Transverse colon (tissue), 4 donors: ENCODE data around the gene GPR89B. TPM values are rescaled to one million over a fixed set of nuclear protein-coding genes. Genes with fewer than 3 reads are reported as not detected.
"Not testable (repeated sequence)": the region's sequence is repeated elsewhere in the genome, so short reads cannot be mapped to it uniquely, and the experiment has no call there.

Source experiments
- DNase-seq: peaks from one replicate; pipeline ENCODE4 v3.0.0-alpha.2; 2019
- H3K27ac ChIP-seq, 4 donors: fragments of 200-600 bp; sonication (generic); 2 replicates each; pipeline ENCODE4 v1.5.1; 2016 to 2018; ENCODE audit warnings: inconsistent platforms in 4 of 4
- H3K27me3 ChIP-seq: fragments of 200-600 bp; sonication (generic); 2 replicates; pipeline ENCODE4 v1.5.1; 2017; ENCODE audit warnings: inconsistent platforms
- H3K36me3 ChIP-seq, 4 donors: fragments of 200-600 bp; sonication (generic); 2 replicates each; pipeline ENCODE4 v1.5.1; 2017 to 2019; ENCODE audit warnings: inconsistent platforms in 4 of 4
- H3K4me1 ChIP-seq, 4 donors: fragments of 200-600 bp; sonication (generic); 2 replicates each; pipeline ENCODE4 v1.5.1; 2017 to 2020; ENCODE audit warnings: inconsistent platforms in 4 of 4
- H3K4me3 ChIP-seq, 4 donors: fragments of 200-600 bp; sonication (generic); 1 replicate in 1 of 4; 2 replicates in 3 of 4; pipeline versions ENCODE4 v1.5.1 to v1.6.1; 2017 to 2019; ENCODE audit warnings: inconsistent platforms in 4 of 4
- H3K9me3 ChIP-seq, 2 donors: fragments of 200-600 bp; sonication (generic); 2 replicates each; pipeline ENCODE4 v1.5.1; 2017 to 2019; ENCODE audit warnings: inconsistent platforms in 2 of 2
- CTCF ChIP-seq, 5 experiments: fragments of 200-600 bp in 3 of 5; fragments of 450-650 bp in 2 of 5; sonication (generic) in 3 of 5; IDR thresholded peaks; 1 replicate in 2 of 5; 2 replicates in 3 of 5; pipeline ENCODE4 v1.5.1; 2016 to 2017; ENCODE audit warnings: antibody characterized with exemption in 5 of 5, inconsistent platforms in 3 of 5, mild to moderate bottlenecking in 2 of 5, moderate library complexity in 1 of 5
- EP300 ChIP-seq: sonication (generic); formaldehyde crosslinking; IDR thresholded peaks from one replicate; pipeline ENCODE4 v1.6.1; 2017; ENCODE audit warnings: antibody characterized with exemption, low read depth
- POLR2A ChIP-seq: fragments of 450-650 bp; IDR thresholded peaks from one replicate; pipeline ENCODE4 v1.6.1; 2016; ENCODE audit warnings: antibody characterized with exemption, mild to moderate bottlenecking, moderate library complexity
- POLR2AphosphoS5 ChIP-seq, 3 donors: sonication (generic); formaldehyde crosslinking; IDR thresholded peaks; one replicate each; pipeline ENCODE4 v1.6.1; 2016; ENCODE audit warnings: antibody characterized with exemption in 3 of 3
- WGBS, 2 donors: methylation state at CpG; one replicate each; pipeline ENCODE4 v1.1.5; 2018; ENCODE audit warnings: low coverage in 1 of 2; 5-methylcytosine and 5-hydroxymethylcytosine counted together
- in situ Hi-C, 4 donors: fragments of 200-750 bp; cut with MboI; loops; one replicate each; pipeline versions ENCODE4 v1.15.0 to v1.15.1; 2017; ENCODE audit warnings: low sequenced_read_pairs in 3 of 4, low pct_ligation_motif_present in 1 of 4, low pct_unique_long_range_greater_than_20kb in 1 of 4
- intact Hi-C: fragments of 100-400 bp; cut with DNase I; formaldehyde crosslinking; loops from one replicate; pipeline ENCODE4 v1.15.1; 2023; ENCODE audit warnings: low total_unique reads
- total RNA-seq, 4 donors: library from RNA; depleted of rRNA; stranded (reverse); fragments of >200 nt; gene quantifications; one replicate each; pipeline ENCODE4 v1.1.0, GENCODE V29; 2016

The GPR89B gene
- 10 to 100 TPM in 2 of 4 donors, 1 to 10 TPM in 2; 5.0 to 30.8 (median 12.5) TPM for total RNA-seq

- peak within 1 kb of the TSS; percentile 79 to 93 (median 84) for H3K4me3 ChIP-seq
- H3K27me3 ChIP-seq, H3K36me3 ChIP-seq, in situ Hi-C loops, intact Hi-C loops, H3K9me3 ChIP-seq: not testable (repeated sequence)
- peak; percentile 89 for DNase-seq
- TF ChIP-seq POLR2AphosphoS5 (IDR thresholded peaks at IDR 0.05) (peak; percentile 83 to 95 (median 90)), POLR2A (peak; percentile 93)
- WGBS, 2 donors: 1% methylated on average over 27 of the region's 72 CpGs; no CpG with 5 or more reads in 1 of the 2 donors
- H3K27ac ChIP-seq: peak within 1 kb of the TSS; percentile 88 to 94 (median 93)
- peaks cover 0 to 11% (median 4%) of the 10 kb centered on the region in 4 donors for H3K4me1 ChIP-seq
These were observed at the start of gene GPR89B for GRCh38 chr1:147928236-147929132. TSS of gene GPR89B (plus strand) at chr1:147928420. CDS start at chr1:147928537, 117 bp downstream.

- intact Hi-C loops: no loop called here
- H3K4me3 ChIP-seq: no peak overlapping the region
- in situ Hi-C loops: loop anchor here in 2 of 4 donors (10.0 to 25.0 kb wide), 3 partner anchors 168 to 393 kb away; no protein-coding TSS in a partner anchor
- H3K27me3 ChIP-seq: no peaks in the 10 kb centered on the region
- TF ChIP-seq CTCF (IDR thresholded peaks at IDR 0.05): no peak
- TF ChIP-seq EP300: no peak
- no peak for TF ChIP-seq POLR2A
- TF ChIP-seq POLR2AphosphoS5 (IDR thresholded peaks at IDR 0.05): no peak
- H3K9me3 ChIP-seq: no peaks in the 10 kb centered on the region
- no peak for DNase-seq
- no peaks in the 10 kb centered on the region for H3K4me1 ChIP-seq
- no peaks in the 10 kb centered on the region for H3K36me3 ChIP-seq
- H3K27ac ChIP-seq: no peak overlapping the region
These were observed 48.3 kb upstream of the GPR89B start for GRCh38 chr1:147879911-147880310.

- H3K36me3 ChIP-seq: no peaks in the 10 kb centered on the region
- intact Hi-C loops: no loop called here
- H3K9me3 ChIP-seq: no peaks in the 10 kb centered on the region
- TF ChIP-seq POLR2AphosphoS5 (IDR thresholded peaks at IDR 0.05) (no peak), CTCF (IDR thresholded peaks at IDR 0.05) (no peak), EP300 (no peak), POLR2A (no peak)
- no peak for DNase-seq
- H3K4me3 ChIP-seq: no peak overlapping the region
- WGBS, 2 donors: 48 to 71% methylated on average over 2 of the region's 2 CpGs
- no peaks in the 10 kb centered on the region for H3K27me3 ChIP-seq
- no peak overlapping the region for H3K27ac ChIP-seq
- H3K4me1 ChIP-seq: no peaks in the 10 kb centered on the region
- in situ Hi-C loops: loop anchor here in 2 of 4 donors (10.0 to 25.0 kb wide), 3 partner anchors 170 to 395 kb away; no protein-coding TSS in a partner anchor
These were observed 45.7 kb upstream of the GPR89B start for GRCh38 chr1:147882535-147882934.

- H3K36me3 ChIP-seq: no peaks in the 10 kb centered on the region
- no peaks in the 10 kb centered on the region for H3K4me1 ChIP-seq
- H3K27ac ChIP-seq: no peak overlapping the region
- H3K9me3 ChIP-seq: no peaks in the 10 kb centered on the region
- in situ Hi-C loops (loop anchor here in 3 of 4 donors (10.0 to 25.0 kb wide), 5 partner anchors 178 to 403 kb away; no protein-coding TSS in a partner anchor), intact Hi-C loops (no loop called here)
- WGBS, 2 donors: 0 to 9% methylated on average over 11 to 12 of the region's 12 CpGs
- H3K4me3 ChIP-seq: no peak overlapping the region
- TF ChIP-seq CTCF (IDR thresholded peaks at IDR 0.05): peak; percentile 28 to 47 (median 45)
- TF ChIP-seq EP300: no peak
- TF ChIP-seq POLR2A: no peak
- TF ChIP-seq POLR2AphosphoS5 (IDR thresholded peaks at IDR 0.05): no peak
- peaks cover 4% of the 10 kb centered on the region for H3K27me3 ChIP-seq
- peak; percentile 62 for DNase-seq
These were observed 37.9 kb upstream of the GPR89B start for GRCh38 chr1:147890177-147890790.
